ENCODE measurements around the gene MYH14.

- no peak for TF ChIP-seq POLR2A (IDR thresholded peaks at IDR 0.05)
- TF ChIP-seq, protein P1, sequence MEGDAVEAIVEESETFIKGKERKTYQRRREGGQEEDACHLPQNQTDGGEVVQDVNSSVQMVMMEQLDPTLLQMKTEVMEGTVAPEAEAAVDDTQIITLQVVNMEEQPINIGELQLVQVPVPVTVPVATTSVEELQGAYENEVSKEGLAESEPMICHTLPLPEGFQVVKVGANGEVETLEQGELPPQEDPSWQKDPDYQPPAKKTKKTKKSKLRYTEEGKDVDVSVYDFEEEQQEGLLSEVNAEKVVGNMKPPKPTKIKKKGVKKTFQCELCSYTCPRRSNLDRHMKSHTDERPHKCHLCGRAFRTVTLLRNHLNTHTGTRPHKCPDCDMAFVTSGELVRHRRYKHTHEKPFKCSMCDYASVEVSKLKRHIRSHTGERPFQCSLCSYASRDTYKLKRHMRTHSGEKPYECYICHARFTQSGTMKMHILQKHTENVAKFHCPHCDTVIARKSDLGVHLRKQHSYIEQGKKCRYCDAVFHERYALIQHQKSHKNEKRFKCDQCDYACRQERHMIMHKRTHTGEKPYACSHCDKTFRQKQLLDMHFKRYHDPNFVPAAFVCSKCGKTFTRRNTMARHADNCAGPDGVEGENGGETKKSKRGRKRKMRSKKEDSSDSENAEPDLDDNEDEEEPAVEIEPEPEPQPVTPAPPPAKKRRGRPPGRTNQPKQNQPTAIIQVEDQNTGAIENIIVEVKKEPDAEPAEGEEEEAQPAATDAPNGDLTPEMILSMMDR (IDR thresholded peaks at IDR 0.05): no peak
These were observed 112.5 kb downstream of the MYH14 start for GRCh38 chr19:50315773-50316448.
